ENCODE data around the gene PIEZO1. TPM values are rescaled to one million over a fixed set of nuclear protein-coding genes. Genes with fewer than 3 reads are reported as not detected.
A peak's percentile ranks its signal among the peaks of the same experiment; 100 is the strongest.

The PIEZO1 gene
- total RNA-seq, 1 experiment from 2014 or later = 181 TPM

- Histone ChIP-seq H3K27ac (no peak overlapping the region), H3K4me3 (no peak overlapping the region), H3K36me3 (peaks cover 82% of the 10 kb centered on the region), H3K9me3 (replicated peaks) (no peaks in the 10 kb centered on the region), H3K4me1 (replicated peaks) (no peaks in the 10 kb centered on the region), H3K27me3 (replicated peaks) (no peaks in the 10 kb centered on the region)
- DNase-seq (ENCODE audit: low read depth in 1 of 2, low spot score in 2 of 2) = no peak
Observed at GRCh38 chr16:88714420-88715302, 70.4 kb downstream of the PIEZO1 start.

- Histone ChIP-seq H3K27me3 (replicated peaks) (no peaks in the 10 kb centered on the region), H3K27ac (no peak overlapping the region), H3K9me3 (replicated peaks) (no peaks in the 10 kb centered on the region), H3K36me3 (peaks cover 82% of the 10 kb centered on the region), H3K4me3 (no peak overlapping the region), H3K4me1 (replicated peaks) (no peaks in the 10 kb centered on the region)
- no peak for DNase-seq (ENCODE audit: low read depth in 1 of 2, low spot score in 2 of 2)
Observed at GRCh38 chr16:88713568-88714419, 71.2 kb downstream of the PIEZO1 start.

GRCh38 chr16:88713054-88713453, 72.0 kb downstream of the PIEZO1 start:
- Histone ChIP-seq H3K4me3 (no peak overlapping the region), H3K4me1 (replicated peaks) (no peaks in the 10 kb centered on the region; the same call in 1 of the 2 replicates), H3K36me3 (peaks cover 82% of the 10 kb centered on the region), H3K27ac (no peak overlapping the region), H3K27me3 (replicated peaks) (no peaks in the 10 kb centered on the region), H3K9me3 (replicated peaks) (no peaks in the 10 kb centered on the region)
- no peak for DNase-seq (ENCODE audit: low read depth in 1 of 2, low spot score in 2 of 2)

GRCh38 chr16:88712362-88712979, 72.5 kb downstream of the PIEZO1 start:
- no peak overlapping the region for H3K4me3 ChIP-seq
- H3K4me1 ChIP-seq (replicated peaks) = peaks cover 6% of the 10 kb centered on the region
- peaks cover 80% of the 10 kb centered on the region for H3K36me3 ChIP-seq
- no peak for DNase-seq (ENCODE audit: low read depth in 1 of 2, low spot score in 2 of 2)
- H3K9me3 ChIP-seq (replicated peaks) = no peaks in the 10 kb centered on the region
- H3K27me3 ChIP-seq (replicated peaks) = no peaks in the 10 kb centered on the region
- H3K27ac ChIP-seq = no peak overlapping the region

GRCh38 chr16:88711750-88712340, 73.2 kb downstream of the PIEZO1 start:
- H3K4me1 ChIP-seq (replicated peaks) = peaks cover 11% of the 10 kb centered on the region
- no peaks in the 10 kb centered on the region for H3K9me3 ChIP-seq (replicated peaks)
- no peak overlapping the region for H3K4me3 ChIP-seq
- no peak for DNase-seq (ENCODE audit: low read depth in 1 of 2, low spot score in 2 of 2)
- no peak overlapping the region for H3K27ac ChIP-seq
- peaks cover 74% of the 10 kb centered on the region for H3K36me3 ChIP-seq
- no peaks in the 10 kb centered on the region for H3K27me3 ChIP-seq (replicated peaks)

- no peak for DNase-seq (ENCODE audit: low read depth in 1 of 2, low spot score in 2 of 2)
Observed at GRCh38 chr16:88710556-88710955, 74.5 kb downstream of the PIEZO1 start.

GRCh38 chr16:88706965-88707826, 77.8 kb downstream of the PIEZO1 start:
- Histone ChIP-seq H3K4me1 (replicated peaks) (peaks cover 30% of the 10 kb centered on the region), H3K4me3 (peak overlapping the region; percentile 84), H3K27me3 (replicated peaks) (no peaks in the 10 kb centered on the region), H3K9me3 (replicated peaks) (no peaks in the 10 kb centered on the region), H3K36me3 (peaks cover 43% of the 10 kb centered on the region), H3K27ac (no peak overlapping the region)
- DNase-seq (ENCODE audit: low read depth in 1 of 2, low spot score in 2 of 2) = peak in 1 of 2 experiments; percentile 30

More at GRCh38 chr16:88710556-88710955, 74.5 kb downstream of the PIEZO1 start:
- no peak overlapping the region for H3K27ac ChIP-seq
- no peaks in the 10 kb centered on the region for H3K9me3 ChIP-seq (replicated peaks)
- H3K4me1 ChIP-seq (replicated peaks) = peaks cover 13% of the 10 kb centered on the region
- no peaks in the 10 kb centered on the region for H3K27me3 ChIP-seq (replicated peaks)
- no peak overlapping the region for H3K4me3 ChIP-seq
- peaks cover 68% of the 10 kb centered on the region for H3K36me3 ChIP-seq

- no peaks in the 10 kb centered on the region for H3K27me3 ChIP-seq (replicated peaks)
- no peak within 1 kb of the TSS for H3K27ac ChIP-seq
- peaks cover 38% of the 10 kb centered on the region for H3K36me3 ChIP-seq
Observed at GRCh38 chr16:88706229-88706964, 78.6 kb downstream of the PIEZO1 start, which contains the start of the genes CTU2 and RNF166. CTU2 (plus strand) TSS chr16:88706503; CDS start chr16:88706531, 28 bp downstream. RNF166 (minus strand) TSS chr16:88706408; CDS start chr16:88706325, 83 bp downstream.

GRCh38 chr16:88705801-88706228, 79.2 kb downstream of the PIEZO1 start:
- Histone ChIP-seq H3K27ac (no peak overlapping the region), H3K4me1 (replicated peaks) (peaks cover 41% of the 10 kb centered on the region), H3K36me3 (peaks cover 33% of the 10 kb centered on the region), H3K4me3 (peak overlapping the region; percentile 84), H3K9me3 (replicated peaks) (no peaks in the 10 kb centered on the region), H3K27me3 (replicated peaks) (no peaks in the 10 kb centered on the region)
- no peak for DNase-seq (ENCODE audit: low read depth in 1 of 2, low spot score in 2 of 2)

More at GRCh38 chr16:88706229-88706964, 78.6 kb downstream of the PIEZO1 start, which contains the start of the genes CTU2 and RNF166:
- no peaks in the 10 kb centered on the region for H3K9me3 ChIP-seq (replicated peaks)
- peak; percentile 82 to 89 for DNase-seq (ENCODE audit: low read depth in 1 of 2, low spot score in 2 of 2)
- peaks cover 36% of the 10 kb centered on the region for H3K4me1 ChIP-seq (replicated peaks)
- H3K4me3 ChIP-seq = peak within 1 kb of the TSS; percentile 84

- Histone ChIP-seq H3K27ac (no peak overlapping the region), H3K9me3 (replicated peaks) (no peaks in the 10 kb centered on the region), H3K27me3 (replicated peaks) (no peaks in the 10 kb centered on the region), H3K4me1 (replicated peaks) (peaks cover 48% of the 10 kb centered on the region), H3K4me3 (peak overlapping the region; percentile 84), H3K36me3 (peaks cover 38% of the 10 kb centered on the region)
- DNase-seq (ENCODE audit: low read depth in 1 of 2, low spot score in 2 of 2) = no peak
Observed at GRCh38 chr16:88705076-88705684, 79.8 kb downstream of the PIEZO1 start.

GRCh38 chr16:88703486-88704309, 81.3 kb downstream of the PIEZO1 start:
- no peaks in the 10 kb centered on the region for H3K27me3 ChIP-seq (replicated peaks)
- peaks cover 50% of the 10 kb centered on the region for H3K4me1 ChIP-seq (replicated peaks)
- no peak overlapping the region for H3K4me3 ChIP-seq
- H3K27ac ChIP-seq = no peak overlapping the region
- H3K9me3 ChIP-seq (replicated peaks) = no peaks in the 10 kb centered on the region
- DNase-seq (ENCODE audit: low read depth in 1 of 2, low spot score in 2 of 2) = no peak
- peaks cover 37% of the 10 kb centered on the region for H3K36me3 ChIP-seq

All from SJSA1 (cell line).